Gastroesophageal sphincter (tissue), 3 donors: ENCODE data around the gene FGF14.

Experiments used
- EP300 ChIP-seq: sonication (generic); formaldehyde crosslinking; IDR thresholded peaks from one replicate; pipeline ENCODE4 v1.6.1; 2017; ENCODE audit warnings: antibody characterized with exemption, mild to moderate bottlenecking
- POLR2A ChIP-seq, 2 donors: fragments of 450-650 bp; IDR thresholded peaks; one replicate each; pipeline ENCODE4 v1.6.1; 2017; ENCODE audit warnings: antibody characterized with exemption in 2 of 2, mild to moderate bottlenecking in 2 of 2, moderate library complexity in 1 of 2
- TF ChIP-seq, protein P1 (sequence below), 4 experiments: fragments of 200-600 bp in 2 of 4; fragments of 450-650 bp in 2 of 4; sonication (generic) in 1 of 4; IDR thresholded peaks; one replicate each; pipeline ENCODE4 v1.5.1; 2017 to 2019; ENCODE audit warnings: antibody characterized with exemption in 4 of 4, mild to moderate bottlenecking in 2 of 4, moderate library complexity in 2 of 4

DNA sequence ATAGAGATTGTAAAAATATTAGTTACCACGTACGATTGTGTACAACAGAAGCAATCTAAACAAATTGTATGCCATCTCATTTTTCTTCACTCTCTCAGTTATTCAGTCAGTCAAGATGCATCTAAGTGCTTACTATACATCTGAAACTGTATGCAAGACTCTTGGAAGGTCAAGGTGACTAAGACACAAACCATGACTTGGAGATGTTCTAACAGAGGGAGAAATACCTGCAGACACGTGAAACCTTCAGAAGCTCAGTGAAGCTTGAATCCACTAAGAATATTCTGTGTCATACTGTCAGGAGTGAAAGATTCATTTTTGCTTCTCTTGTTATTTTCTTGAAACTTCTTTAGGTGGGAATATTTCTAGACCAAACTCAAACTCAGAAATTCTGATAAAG is 584.0 kb downstream of the FGF14 start:
- TF ChIP-seq, protein P1, sequence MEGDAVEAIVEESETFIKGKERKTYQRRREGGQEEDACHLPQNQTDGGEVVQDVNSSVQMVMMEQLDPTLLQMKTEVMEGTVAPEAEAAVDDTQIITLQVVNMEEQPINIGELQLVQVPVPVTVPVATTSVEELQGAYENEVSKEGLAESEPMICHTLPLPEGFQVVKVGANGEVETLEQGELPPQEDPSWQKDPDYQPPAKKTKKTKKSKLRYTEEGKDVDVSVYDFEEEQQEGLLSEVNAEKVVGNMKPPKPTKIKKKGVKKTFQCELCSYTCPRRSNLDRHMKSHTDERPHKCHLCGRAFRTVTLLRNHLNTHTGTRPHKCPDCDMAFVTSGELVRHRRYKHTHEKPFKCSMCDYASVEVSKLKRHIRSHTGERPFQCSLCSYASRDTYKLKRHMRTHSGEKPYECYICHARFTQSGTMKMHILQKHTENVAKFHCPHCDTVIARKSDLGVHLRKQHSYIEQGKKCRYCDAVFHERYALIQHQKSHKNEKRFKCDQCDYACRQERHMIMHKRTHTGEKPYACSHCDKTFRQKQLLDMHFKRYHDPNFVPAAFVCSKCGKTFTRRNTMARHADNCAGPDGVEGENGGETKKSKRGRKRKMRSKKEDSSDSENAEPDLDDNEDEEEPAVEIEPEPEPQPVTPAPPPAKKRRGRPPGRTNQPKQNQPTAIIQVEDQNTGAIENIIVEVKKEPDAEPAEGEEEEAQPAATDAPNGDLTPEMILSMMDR (IDR thresholded peaks at IDR 0.05) = no peak
- TF ChIP-seq POLR2A (IDR thresholded peaks at IDR 0.05) = no peak
- TF ChIP-seq EP300 = no peak
